ENCODE results near the gene ZNF607.

DNA sequence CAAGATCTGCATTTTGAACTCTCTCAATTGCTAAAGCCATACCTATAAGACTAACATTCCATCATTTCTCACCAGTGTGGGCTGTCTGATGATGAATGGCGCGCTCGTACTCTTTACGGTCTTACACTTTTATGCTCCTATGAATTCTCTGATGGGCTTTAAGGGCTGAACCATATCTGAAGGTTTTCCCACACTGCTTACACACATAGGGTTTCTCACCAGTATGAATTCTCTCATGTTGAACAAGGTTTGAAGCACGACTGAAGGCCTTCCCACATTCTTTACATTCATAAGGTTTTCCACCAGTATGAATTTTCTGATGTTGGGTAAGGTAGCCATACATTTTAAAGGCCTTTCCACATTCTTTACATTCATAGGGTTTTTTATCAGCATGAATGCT is 18.8 kb upstream of the ZNF607 start:
- TF ChIP-seq, protein P1, sequence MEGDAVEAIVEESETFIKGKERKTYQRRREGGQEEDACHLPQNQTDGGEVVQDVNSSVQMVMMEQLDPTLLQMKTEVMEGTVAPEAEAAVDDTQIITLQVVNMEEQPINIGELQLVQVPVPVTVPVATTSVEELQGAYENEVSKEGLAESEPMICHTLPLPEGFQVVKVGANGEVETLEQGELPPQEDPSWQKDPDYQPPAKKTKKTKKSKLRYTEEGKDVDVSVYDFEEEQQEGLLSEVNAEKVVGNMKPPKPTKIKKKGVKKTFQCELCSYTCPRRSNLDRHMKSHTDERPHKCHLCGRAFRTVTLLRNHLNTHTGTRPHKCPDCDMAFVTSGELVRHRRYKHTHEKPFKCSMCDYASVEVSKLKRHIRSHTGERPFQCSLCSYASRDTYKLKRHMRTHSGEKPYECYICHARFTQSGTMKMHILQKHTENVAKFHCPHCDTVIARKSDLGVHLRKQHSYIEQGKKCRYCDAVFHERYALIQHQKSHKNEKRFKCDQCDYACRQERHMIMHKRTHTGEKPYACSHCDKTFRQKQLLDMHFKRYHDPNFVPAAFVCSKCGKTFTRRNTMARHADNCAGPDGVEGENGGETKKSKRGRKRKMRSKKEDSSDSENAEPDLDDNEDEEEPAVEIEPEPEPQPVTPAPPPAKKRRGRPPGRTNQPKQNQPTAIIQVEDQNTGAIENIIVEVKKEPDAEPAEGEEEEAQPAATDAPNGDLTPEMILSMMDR (conservative IDR thresholded peaks at IDR 0.05; ENCODE audit: low read length) = no peak
- no peak for TF ChIP-seq EZH2phosphoT487 (IDR thresholded peaks at IDR 0.05; ENCODE audit: borderline replicate concordance, low read depth, low read length)

Measured in OCI-LY7 (cell line).